Esophagus (tissue), 2 donors: ENCODE data around the gene SLC35F3. TPM values are rescaled to one million over a fixed set of nuclear protein-coding genes. Genes with fewer than 3 reads are reported as not detected.
A peak's percentile ranks its signal among the peaks of the same experiment; 100 is the strongest.

Experiments used
- H3K27ac ChIP-seq, 2 donors: one replicate each; pipeline ENCODE4 v1.5.1; 2013; ENCODE audit warnings: low read depth in 2 of 2, mild to moderate bottlenecking in 2 of 2, inconsistent platforms in 1 of 2, low read length in 1 of 2, moderate library complexity in 1 of 2
- H3K27me3 ChIP-seq, 2 donors: one replicate each; pipeline ENCODE4 v1.6.1; 2013; ENCODE audit warnings: low read length in 2 of 2, control low read depth in 1 of 2, mild to moderate bottlenecking in 1 of 2; ENCODE audit not compliant: insufficient read depth in 2 of 2, control insufficient read depth in 1 of 2
- H3K36me3 ChIP-seq, 2 donors: one replicate each; pipeline ENCODE4 v1.6.1; 2013; ENCODE audit warnings: low read length in 1 of 2; ENCODE audit not compliant: control insufficient read depth in 2 of 2, insufficient read depth in 2 of 2
- H3K4me1 ChIP-seq, 2 donors: one replicate each; pipeline ENCODE4 v1.6.1; 2013; ENCODE audit warnings: low read length in 1 of 2; ENCODE audit not compliant: control insufficient read depth in 2 of 2, insufficient read depth in 2 of 2
- H3K4me3 ChIP-seq, 2 donors: one replicate each; pipeline ENCODE4 v1.5.1; 2013; ENCODE audit warnings: low read length in 2 of 2, mild to moderate bottlenecking in 2 of 2, low read depth in 1 of 2, moderate library complexity in 1 of 2
- H3K9me3 ChIP-seq, 2 donors: one replicate each; pipeline ENCODE4 v1.6.1; 2013; ENCODE audit warnings: mild to moderate bottlenecking in 2 of 2, low read depth in 1 of 2, low read length in 1 of 2, moderate library complexity in 1 of 2; ENCODE audit not compliant: control insufficient read depth in 2 of 2, insufficient read depth in 1 of 2
- WGBS, 2 donors: extraction: QIAGEN DNeasy Blood & Tissue Kit; methylation state at CpG; one replicate each; pipeline ENCODE4 v1.1.7; 2013; 5-methylcytosine and 5-hydroxymethylcytosine counted together
- polyA plus RNA-seq, 2 donors: library from polyadenylated mRNA; stranded (reverse); fragments of 200-250 nt; gene quantifications; one replicate each; pipeline ENCODE4 v1.2.3, GENCODE V29; 2013
- donor health status: healthy with polysubstance abuse.
- donor health status: Bipolar disorder and iron deficiency.

SLC35F3 gene
- polyA plus RNA-seq, 2 donors: 0.24 to 0.69 TPM

DNA sequence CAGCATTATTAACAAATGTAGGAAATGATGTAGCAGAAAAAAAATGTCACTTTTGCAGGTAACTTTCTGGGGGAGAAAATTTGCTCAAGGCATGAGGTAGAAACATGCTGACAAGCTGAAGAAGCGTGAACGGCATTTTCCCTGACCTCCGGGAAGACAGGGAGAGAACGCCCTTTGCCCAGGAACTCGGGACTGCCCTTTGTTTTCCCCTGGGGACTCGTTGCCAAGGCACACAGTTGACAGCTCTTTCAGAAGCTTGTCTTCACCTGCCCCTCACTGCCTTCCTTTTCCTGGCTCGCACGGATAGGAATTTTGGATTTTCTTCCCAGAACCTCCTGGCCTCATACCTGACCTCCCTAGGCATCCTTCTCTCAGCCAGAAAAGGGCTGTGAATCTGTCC lies 416.1 kb downstream of the SLC35F3 start:
- H3K27me3 ChIP-seq: no peaks in the 10 kb centered on the region
- no peaks in the 10 kb centered on the region for H3K36me3 ChIP-seq
- H3K9me3 ChIP-seq: no peaks in the 10 kb centered on the region
- H3K4me1 ChIP-seq: peaks cover 0 to 4% of the 10 kb centered on the region in 2 donors
- H3K4me3 ChIP-seq: no peak overlapping the region
- no peak overlapping the region for H3K27ac ChIP-seq
- WGBS, 2 donors: 39 to 54% methylated on average over 8 of the region's 8 CpGs

DNA sequence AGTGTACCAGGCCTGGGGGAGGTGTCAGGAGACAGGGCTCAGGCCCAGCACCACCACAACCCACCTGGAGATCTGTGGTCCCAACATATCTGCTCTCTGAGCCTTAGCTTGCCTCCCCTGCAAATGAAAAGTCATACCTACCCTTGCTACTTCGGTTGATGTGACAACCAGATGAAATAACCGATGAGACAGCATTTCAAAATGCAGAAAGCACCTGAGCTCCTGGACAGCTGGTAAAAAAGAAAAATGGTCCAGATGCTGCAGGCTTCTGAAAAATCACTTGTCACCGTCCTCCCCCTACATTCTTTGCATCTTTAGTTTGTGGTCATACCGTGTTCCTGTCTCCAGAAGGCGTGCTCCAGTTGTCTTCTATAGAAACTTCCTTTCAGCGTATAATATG lies 416.8 kb downstream of the SLC35F3 start:
- no peaks in the 10 kb centered on the region for H3K27me3 ChIP-seq
- H3K4me3 ChIP-seq: no peak overlapping the region
- peak overlapping the region in 1 of 2 donors; percentile 30 for H3K27ac ChIP-seq
- H3K36me3 ChIP-seq: no peaks in the 10 kb centered on the region
- whole genome bisulfite sequencing, 2 donors: 72 to 73% methylated on average over 6 of the region's 6 CpGs
- peaks cover 0 to 4% of the 10 kb centered on the region in 2 donors for H3K4me1 ChIP-seq
- no peaks in the 10 kb centered on the region for H3K9me3 ChIP-seq

- H3K27me3 ChIP-seq: no peaks in the 10 kb centered on the region
- H3K4me3 ChIP-seq: no peak overlapping the region
- no peak overlapping the region for H3K27ac ChIP-seq
- 91 to 93% methylated on average over 3 of the region's 3 CpGs for WGBS, 2 donors
- no peaks in the 10 kb centered on the region for H3K4me1 ChIP-seq
- H3K9me3 ChIP-seq: no peaks in the 10 kb centered on the region
- no peaks in the 10 kb centered on the region for H3K36me3 ChIP-seq
Observed at GRCh38 chr1:234322097-234322496, 417.6 kb downstream of the SLC35F3 start.

GRCh38 chr1:234322979-234323378 lies 418.5 kb downstream of the SLC35F3 start:
- Histone ChIP-seq H3K27me3 (no peaks in the 10 kb centered on the region), H3K4me1 (no peaks in the 10 kb centered on the region), H3K27ac (no peak overlapping the region), H3K9me3 (no peaks in the 10 kb centered on the region), H3K4me3 (no peak overlapping the region), H3K36me3 (no peaks in the 10 kb centered on the region)
- 46 to 64% methylated on average over 13 of the region's 13 CpGs for WGBS, 2 donors

DNA sequence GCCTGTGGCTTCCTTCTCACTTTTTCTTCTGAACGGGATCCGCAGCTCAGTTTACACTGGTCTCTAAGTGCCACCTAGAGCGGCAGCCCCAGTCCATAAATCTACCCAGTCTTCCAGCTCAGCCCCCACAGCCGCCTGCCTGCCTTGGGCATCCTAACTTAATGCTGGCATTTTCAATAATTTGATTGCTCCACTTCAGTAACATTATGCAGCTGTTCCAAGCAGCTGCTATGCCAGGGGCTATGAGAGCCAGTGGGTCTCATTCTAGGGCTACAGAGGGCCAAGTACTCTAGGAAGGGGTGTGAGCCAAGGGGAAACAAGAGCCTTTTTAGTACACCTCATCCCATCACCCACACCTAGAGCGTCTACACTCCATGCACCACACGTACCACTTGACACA lies 420.3 kb downstream of the SLC35F3 start:
- H3K4me1 ChIP-seq: no peaks in the 10 kb centered on the region
- no peak overlapping the region for H3K4me3 ChIP-seq
- H3K27me3 ChIP-seq: no peaks in the 10 kb centered on the region
- no peak overlapping the region for H3K27ac ChIP-seq
- 81 to 85% methylated on average over 6 of the region's 6 CpGs for WGBS, 2 donors
- H3K36me3 ChIP-seq: no peaks in the 10 kb centered on the region
- H3K9me3 ChIP-seq: no peaks in the 10 kb centered on the region

- H3K4me3 ChIP-seq: peak overlapping the region in 1 of 2 donors; percentile 25
- H3K4me1 ChIP-seq: no peaks in the 10 kb centered on the region
- no peaks in the 10 kb centered on the region for H3K27me3 ChIP-seq
- H3K9me3 ChIP-seq: no peaks in the 10 kb centered on the region
- no peaks in the 10 kb centered on the region for H3K36me3 ChIP-seq
- WGBS, 2 donors: 58 to 63% methylated on average over 7 of the region's 7 CpGs
- no peak overlapping the region for H3K27ac ChIP-seq
Observed at GRCh38 chr1:234325878-234326496, 421.5 kb downstream of the SLC35F3 start.

DNA sequence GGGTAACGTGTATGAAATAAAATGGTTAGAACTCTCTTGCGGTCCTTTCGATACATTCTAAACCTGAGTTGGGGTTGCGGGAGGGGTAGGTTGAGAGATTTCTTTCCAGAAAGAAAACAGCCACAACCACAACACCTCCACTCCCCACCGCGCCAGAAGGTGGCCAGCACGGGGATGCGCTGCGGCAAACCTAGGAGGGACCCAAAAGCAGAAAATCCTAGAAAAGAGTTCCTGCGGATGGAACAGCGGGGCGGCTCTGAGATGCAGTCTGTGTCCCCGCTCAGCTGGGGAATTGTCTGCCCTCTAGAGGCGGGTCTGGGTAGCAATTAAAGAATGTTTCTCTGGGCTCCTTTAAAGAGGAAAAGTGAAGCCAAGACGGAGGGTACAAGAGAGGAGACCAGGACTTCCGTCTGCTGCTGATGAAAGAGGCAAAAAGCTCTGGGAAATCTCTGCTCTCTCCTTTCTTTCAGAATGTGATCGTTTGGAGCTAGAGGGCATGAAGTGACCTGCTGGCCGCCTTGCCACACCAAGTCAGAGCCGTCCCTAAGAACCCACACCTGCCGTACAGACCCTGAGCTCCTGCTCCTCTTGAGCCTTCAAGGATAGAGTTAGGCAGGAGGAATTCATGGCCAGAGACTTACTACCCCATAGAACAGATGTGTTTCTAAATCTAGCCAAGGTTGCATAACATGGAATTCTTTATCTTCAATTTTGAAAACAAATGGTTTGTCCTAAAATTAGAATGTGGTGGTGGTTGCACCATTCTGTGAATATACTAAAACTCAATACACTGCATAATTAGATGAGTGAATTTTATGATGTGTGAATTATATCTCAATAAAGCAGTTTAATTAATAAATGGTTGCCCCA lies 422.3 kb downstream of the SLC35F3 start:
- H3K27me3 ChIP-seq: no peaks in the 10 kb centered on the region
- H3K36me3 ChIP-seq: no peaks in the 10 kb centered on the region
- WGBS, 2 donors: 27% methylated on average over 20 of the region's 20 CpGs
- H3K9me3 ChIP-seq: no peaks in the 10 kb centered on the region
- peak overlapping the region in 1 of 2 donors; percentile 25 for H3K4me3 ChIP-seq
- no peak overlapping the region for H3K27ac ChIP-seq
- H3K4me1 ChIP-seq: no peaks in the 10 kb centered on the region

GRCh38 chr1:234327577-234328164 lies 423.2 kb downstream of the SLC35F3 start:
- H3K27ac ChIP-seq: no peak overlapping the region

GRCh38 chr1:234330843-234331215 lies 426.4 kb downstream of the SLC35F3 start:
- Histone ChIP-seq H3K27ac (no peak overlapping the region), H3K9me3 (no peaks in the 10 kb centered on the region), H3K27me3 (no peaks in the 10 kb centered on the region), H3K4me3 (no peak overlapping the region), H3K4me1 (no peaks in the 10 kb centered on the region), H3K36me3 (no peaks in the 10 kb centered on the region)
- 83 to 85% methylated on average over 4 of the region's 4 CpGs for WGBS, 2 donors

More at GRCh38 chr1:234327577-234328164, 423.2 kb downstream of the SLC35F3 start:
- Histone ChIP-seq H3K9me3 (no peaks in the 10 kb centered on the region), H3K4me1 (no peaks in the 10 kb centered on the region), H3K4me3 (no peak overlapping the region), H3K27me3 (no peaks in the 10 kb centered on the region), H3K36me3 (no peaks in the 10 kb centered on the region)
- WGBS, 2 donors: 88 to 91% methylated on average over 9 of the region's 9 CpGs
